ENCODE results near the gene CDC25B. TPM values are rescaled to one million over a fixed set of nuclear protein-coding genes. Genes with fewer than 3 reads are reported as not detected.

The CDC25B gene
- total RNA-seq, 1 experiment from 2014 or later, result 66.7 TPM

- Histone ChIP-seq H3K4me1 (peaks cover 13% of the 10 kb centered on the region), H3K27me3 (replicated peaks; ENCODE audit: control insufficient read depth, insufficient read depth, low read length) (no peaks in the 10 kb centered on the region), H3K4me3 (ENCODE audit: low read depth, low read length) (no peak overlapping the region), H3K9me3 (no peaks in the 10 kb centered on the region), H3K36me3 (ENCODE audit: control insufficient read depth, insufficient read depth, low read length) (no peaks in the 10 kb centered on the region)
- Mint-ChIP-seq H3K4me1 (ENCODE audit: low read depth, unreplicated experiment) (no peaks in the 10 kb centered on the region), H3K9me3 (ENCODE audit: unreplicated experiment) (no peaks in the 10 kb centered on the region), H3K27ac (ENCODE audit: unreplicated experiment) (no peak overlapping the region), H3K4me3 (ENCODE audit: unreplicated experiment) (no peak overlapping the region), H3K27me3 (ENCODE audit: insufficient read depth, unreplicated experiment) (no peaks in the 10 kb centered on the region), H3K36me3 (ENCODE audit: insufficient read depth, unreplicated experiment) (peaks cover 17% of the 10 kb centered on the region)
- intact Hi-C loops (cut with micrococcal nuclease; ENCODE audit: unreplicated experiment), result no loop called here
- no peak for TF ChIP-seq CTCF (IDR thresholded peaks at IDR 0.05; ENCODE audit: insufficient read depth in 1 of 2, low read depth in 1 of 2, low read length in 1 of 2, severe bottlenecking in 1 of 2, unreplicated experiment in 1 of 2)
- POLR2A ChIA-PET, result no interaction called here
- no TSS peak for BruUV-seq (replicated peaks)
- no peak for DNase-seq
- CTCF ChIA-PET, result no interaction called here
These were observed 17.1 kb downstream of the CDC25B start for GRCh38 chr20:3812975-3813847.

GRCh38 chr20:3813848-3814581 lies 17.9 kb downstream of the CDC25B start:
- H3K9me3 Mint-ChIP-seq (ENCODE audit: unreplicated experiment), result no peaks in the 10 kb centered on the region
- peaks cover 18% of the 10 kb centered on the region for H3K4me1 ChIP-seq
- ChIA-PET POLR2A (no interaction called here), CTCF (interaction anchor here (0.7 kb wide), 1 partner anchor 27 kb away, joined by 3 read pairs; the partner anchor contains the start of gene CENPB)
- intact Hi-C loops (cut with micrococcal nuclease; ENCODE audit: unreplicated experiment), result no loop called here
- no peak overlapping the region for H3K27ac Mint-ChIP-seq (ENCODE audit: unreplicated experiment)
- H3K4me3 ChIP-seq (ENCODE audit: low read depth, low read length), result no peak overlapping the region
- H3K36me3 Mint-ChIP-seq (ENCODE audit: insufficient read depth, unreplicated experiment), result peaks cover 19% of the 10 kb centered on the region
- no peak for TF ChIP-seq CTCF (IDR thresholded peaks at IDR 0.05; ENCODE audit: insufficient read depth in 1 of 2, low read depth in 1 of 2, low read length in 1 of 2, severe bottlenecking in 1 of 2, unreplicated experiment in 1 of 2)
- H3K9me3 ChIP-seq, result no peaks in the 10 kb centered on the region
- no peaks in the 10 kb centered on the region for H3K4me1 Mint-ChIP-seq (ENCODE audit: low read depth, unreplicated experiment)
- no peak overlapping the region for H3K4me3 Mint-ChIP-seq (ENCODE audit: unreplicated experiment)
- no peaks in the 10 kb centered on the region for H3K36me3 ChIP-seq (ENCODE audit: control insufficient read depth, insufficient read depth, low read length)
- H3K27me3 Mint-ChIP-seq (ENCODE audit: insufficient read depth, unreplicated experiment), result no peaks in the 10 kb centered on the region
- no peaks in the 10 kb centered on the region for H3K27me3 ChIP-seq (replicated peaks; ENCODE audit: control insufficient read depth, insufficient read depth, low read length)
- DNase-seq, result no peak
- no TSS peak for BruUV-seq (replicated peaks)

DNA sequence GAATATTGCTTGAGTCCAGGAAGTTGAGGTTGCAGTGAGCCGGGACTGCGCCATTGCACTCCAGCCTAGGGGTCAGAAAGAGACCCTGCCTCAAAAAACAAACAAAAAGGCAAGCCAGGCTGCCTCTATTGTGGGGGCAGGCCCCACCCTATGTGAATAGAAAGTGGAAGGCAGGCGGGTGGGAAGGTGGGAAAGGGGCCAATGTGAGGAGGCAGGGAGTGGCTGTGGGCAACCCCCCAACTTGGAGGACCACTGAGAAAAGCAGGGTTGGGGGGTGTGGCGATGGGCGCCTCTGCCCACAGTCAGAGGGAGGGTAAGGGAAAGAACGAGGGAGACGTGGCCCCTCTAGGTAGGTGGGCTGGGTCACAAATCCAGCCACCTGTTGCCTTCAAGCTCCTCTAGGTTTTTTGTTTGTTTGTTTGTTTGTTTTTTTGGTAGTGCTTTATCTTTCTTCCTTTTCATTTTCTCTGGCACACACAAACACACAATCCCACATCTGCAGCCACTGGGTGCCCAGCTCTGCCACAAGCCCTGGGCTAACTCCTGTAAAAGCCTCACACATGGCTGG lies 18.9 kb downstream of the CDC25B start:
- no peak overlapping the region for H3K27ac Mint-ChIP-seq (ENCODE audit: unreplicated experiment)
- Histone ChIP-seq H3K4me3 (ENCODE audit: low read depth, low read length) (no peak overlapping the region), H3K27me3 (replicated peaks; ENCODE audit: control insufficient read depth, insufficient read depth, low read length) (no peaks in the 10 kb centered on the region), H3K9me3 (no peaks in the 10 kb centered on the region), H3K36me3 (ENCODE audit: control insufficient read depth, insufficient read depth, low read length) (no peaks in the 10 kb centered on the region), H3K4me1 (peaks cover 24% of the 10 kb centered on the region)
- no peak for TF ChIP-seq CTCF (IDR thresholded peaks at IDR 0.05; ENCODE audit: insufficient read depth in 1 of 2, low read depth in 1 of 2, low read length in 1 of 2, severe bottlenecking in 1 of 2, unreplicated experiment in 1 of 2)
- H3K9me3 Mint-ChIP-seq (ENCODE audit: unreplicated experiment), result no peaks in the 10 kb centered on the region
- ChIA-PET CTCF (no interaction called here), POLR2A (no interaction called here)
- H3K27me3 Mint-ChIP-seq (ENCODE audit: insufficient read depth, unreplicated experiment), result no peaks in the 10 kb centered on the region
- peaks cover 19% of the 10 kb centered on the region for H3K36me3 Mint-ChIP-seq (ENCODE audit: insufficient read depth, unreplicated experiment)
- no peak overlapping the region for H3K4me3 Mint-ChIP-seq (ENCODE audit: unreplicated experiment)
- no TSS peak for BruUV-seq (replicated peaks)
- DNase-seq, result no peak
- intact Hi-C loops (cut with micrococcal nuclease; ENCODE audit: unreplicated experiment), result no loop called here
- H3K4me1 Mint-ChIP-seq (ENCODE audit: low read depth, unreplicated experiment), result no peaks in the 10 kb centered on the region

Measured in Caco-2 (cell line).